Neural progenitor cell (in vitro differentiated cells): Measurements from ENCODE around the gene SULT1A2. TPM values are rescaled to one million over a fixed set of nuclear protein-coding genes. Genes with fewer than 3 reads are reported as not detected.
"Not testable (repeated sequence)": the region's sequence is repeated elsewhere in the genome, so short reads cannot be mapped to it uniquely, and the experiment has no call there.

ENCODE experiments used
- DNase-seq: peaks from one replicate; pipeline ENCODE4 v3.0.0-alpha.2; 2016; ENCODE audit warnings: low spot score
- H2AFZ ChIP-seq: fragments of 200-600 bp; sonication (generic); replicated peaks from 2 replicates; pipeline ENCODE4 v1.6.1; 2016; ENCODE audit warnings: antibody characterized with exemption
- H3F3A ChIP-seq: fragments of 200-600 bp; sonication (generic); 2 replicates; pipeline ENCODE4 v1.6.1; 2016; ENCODE audit warnings: antibody characterized with exemption, low read depth
- H3K27ac ChIP-seq: fragments of 200-600 bp; sonication (generic); 2 replicates; pipeline ENCODE4 v1.5.1; 2016; ENCODE audit warnings: mild to moderate bottlenecking
- H3K27me3 ChIP-seq: fragments of 200-600 bp; sonication (generic); 2 replicates; pipeline ENCODE4 v1.6.1; 2016; ENCODE audit warnings: mild to moderate bottlenecking, moderate library complexity
- H3K36me3 ChIP-seq: fragments of 200-600 bp; sonication (generic); 2 replicates; pipeline ENCODE4 v1.5.1; 2016
- H3K4me1 ChIP-seq: fragments of 200-600 bp; sonication (generic); 2 replicates; pipeline ENCODE4 v1.6.1; 2016; ENCODE audit warnings: mixed run types
- H3K4me2 ChIP-seq: fragments of 200-600 bp; sonication (generic); 2 replicates; pipeline ENCODE4 v1.6.1; 2016
- H3K4me3 ChIP-seq: fragments of 200-600 bp; sonication (generic); 2 replicates; pipeline ENCODE4 v1.5.1; 2016
- H3K79me2 ChIP-seq: fragments of 200-600 bp; sonication (generic); 2 replicates; pipeline ENCODE4 v1.6.1; 2016; ENCODE audit warnings: low read depth
- H3K9ac ChIP-seq: fragments of 200-600 bp; sonication (generic); 2 replicates; pipeline ENCODE4 v1.6.1; 2016
- H3K9me3 ChIP-seq: fragments of 200-600 bp; sonication (generic); 2 replicates; pipeline ENCODE4 v1.5.1; 2016; ENCODE audit warnings: low read depth
- H4K20me1 ChIP-seq: fragments of 200-600 bp; sonication (generic); 2 replicates; pipeline ENCODE4 v1.6.1; 2016; ENCODE audit warnings: low read depth
- H3K27ac Mint-ChIP-seq: 3 replicates; pipeline ENCODE4 v1.8.0; 2021; ENCODE audit warnings: mixed read lengths
- H3K27me3 Mint-ChIP-seq: 2 replicates; pipeline ENCODE4 v1.8.0; 2022; ENCODE audit warnings: low read depth, mild to moderate bottlenecking, inconsistent platforms, moderate library complexity, mixed read lengths; ENCODE audit not compliant: insufficient read depth
- H3K36me3 Mint-ChIP-seq: 3 replicates; pipeline ENCODE4 v1.8.0; 2021; ENCODE audit warnings: mixed read lengths
- H3K4me1 Mint-ChIP-seq: 3 replicates; pipeline ENCODE4 v1.8.0; 2021; ENCODE audit warnings: mixed read lengths
- H3K4me3 Mint-ChIP-seq: 3 replicates; pipeline ENCODE4 v1.8.0; 2021; ENCODE audit warnings: mild to moderate bottlenecking, moderate library complexity, mixed read lengths
- H3K9me3 Mint-ChIP-seq: 3 replicates; pipeline ENCODE4 v1.8.0; 2020; ENCODE audit warnings: mixed read lengths
- EZH2 ChIP-seq: fragments of 200-600 bp; sonication (generic); IDR thresholded peaks from 2 replicates; pipeline ENCODE4 v1.6.1; 2017; ENCODE audit warnings: antibody characterized with exemption, mild to moderate bottlenecking, moderate library complexity
- EZH2phosphoT487 ChIP-seq: fragments of 200-600 bp; sonication (generic); IDR thresholded peaks from 2 replicates; pipeline ENCODE4 v1.6.1; 2017; ENCODE audit warnings: antibody characterized with exemption
- total RNA-seq: library from RNA; depleted of rRNA; stranded (reverse); fragments of >200 nt; gene quantifications from 2 replicates; pipeline ENCODE4 v1.2.3, GENCODE V29; 2015; ENCODE audit warnings: low replicate concordance
- TF ChIP-seq, protein P1 (sequence below): fragments of 200-600 bp; sonication (generic); IDR thresholded peaks from 2 replicates; pipeline ENCODE4 v1.5.1; 2017; ENCODE audit warnings: antibody characterized with exemption, mild to moderate bottlenecking

SULT1A2 gene
- total RNA-seq, 1 donor from 2014 or later: not detected

DNA sequence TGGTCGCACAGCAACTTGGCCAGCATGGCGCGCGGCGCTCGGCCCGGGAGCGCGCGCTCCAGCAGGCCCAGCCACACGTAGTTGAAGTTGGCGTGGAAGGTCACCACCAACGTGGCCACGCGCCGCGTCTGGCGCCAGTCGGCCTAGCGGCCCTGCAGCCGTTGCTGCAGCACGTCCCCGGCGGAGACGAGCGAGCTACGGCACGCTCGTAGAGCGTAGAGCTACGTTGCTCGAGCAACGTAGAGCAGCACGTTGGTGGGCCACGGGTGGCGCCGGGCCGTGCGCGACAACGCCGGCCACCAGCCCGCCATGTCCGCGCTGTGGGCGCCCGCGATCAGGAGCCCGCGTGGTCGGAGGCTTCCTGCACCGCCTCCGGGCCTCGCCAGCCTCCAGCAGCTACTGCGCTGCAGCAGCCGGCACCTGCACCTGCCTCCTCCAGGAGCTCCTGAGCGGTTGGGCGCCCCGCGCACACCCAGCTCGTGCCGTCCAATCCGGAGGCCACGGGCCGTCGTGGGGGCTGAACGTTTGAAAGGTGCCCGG lies 26.4 kb upstream of the SULT1A2 start:
- peaks cover 15% of the 10 kb centered on the region for H3K4me1 Mint-ChIP-seq
- no peak overlapping the region for H3K4me3 Mint-ChIP-seq
- no peak for DNase-seq
- Histone ChIP-seq H3K4me1 (peaks cover 4% of the 10 kb centered on the region), H3K4me2 (no peak overlapping the region), H3K4me3 (no peak overlapping the region), H3K27me3 (no peaks in the 10 kb centered on the region), H2AFZ (no peak overlapping the region), H3F3A (peaks cover 4% of the 10 kb centered on the region), H3K9me3 (no peaks in the 10 kb centered on the region), H4K20me1 (no peaks in the 10 kb centered on the region), H3K79me2 (no peaks in the 10 kb centered on the region), H3K27ac (no peak overlapping the region), H3K9ac (no peak overlapping the region), H3K36me3 (no peaks in the 10 kb centered on the region)
- TF ChIP-seq, protein P1, sequence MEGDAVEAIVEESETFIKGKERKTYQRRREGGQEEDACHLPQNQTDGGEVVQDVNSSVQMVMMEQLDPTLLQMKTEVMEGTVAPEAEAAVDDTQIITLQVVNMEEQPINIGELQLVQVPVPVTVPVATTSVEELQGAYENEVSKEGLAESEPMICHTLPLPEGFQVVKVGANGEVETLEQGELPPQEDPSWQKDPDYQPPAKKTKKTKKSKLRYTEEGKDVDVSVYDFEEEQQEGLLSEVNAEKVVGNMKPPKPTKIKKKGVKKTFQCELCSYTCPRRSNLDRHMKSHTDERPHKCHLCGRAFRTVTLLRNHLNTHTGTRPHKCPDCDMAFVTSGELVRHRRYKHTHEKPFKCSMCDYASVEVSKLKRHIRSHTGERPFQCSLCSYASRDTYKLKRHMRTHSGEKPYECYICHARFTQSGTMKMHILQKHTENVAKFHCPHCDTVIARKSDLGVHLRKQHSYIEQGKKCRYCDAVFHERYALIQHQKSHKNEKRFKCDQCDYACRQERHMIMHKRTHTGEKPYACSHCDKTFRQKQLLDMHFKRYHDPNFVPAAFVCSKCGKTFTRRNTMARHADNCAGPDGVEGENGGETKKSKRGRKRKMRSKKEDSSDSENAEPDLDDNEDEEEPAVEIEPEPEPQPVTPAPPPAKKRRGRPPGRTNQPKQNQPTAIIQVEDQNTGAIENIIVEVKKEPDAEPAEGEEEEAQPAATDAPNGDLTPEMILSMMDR: no peak
- no peak for TF ChIP-seq EZH2phosphoT487
- TF ChIP-seq EZH2: no peak
- peaks cover 2% of the 10 kb centered on the region for H3K27me3 Mint-ChIP-seq
- H3K36me3 Mint-ChIP-seq: no peaks in the 10 kb centered on the region
- H3K27ac Mint-ChIP-seq: no peak overlapping the region
- H3K9me3 Mint-ChIP-seq: no peaks in the 10 kb centered on the region

DNA sequence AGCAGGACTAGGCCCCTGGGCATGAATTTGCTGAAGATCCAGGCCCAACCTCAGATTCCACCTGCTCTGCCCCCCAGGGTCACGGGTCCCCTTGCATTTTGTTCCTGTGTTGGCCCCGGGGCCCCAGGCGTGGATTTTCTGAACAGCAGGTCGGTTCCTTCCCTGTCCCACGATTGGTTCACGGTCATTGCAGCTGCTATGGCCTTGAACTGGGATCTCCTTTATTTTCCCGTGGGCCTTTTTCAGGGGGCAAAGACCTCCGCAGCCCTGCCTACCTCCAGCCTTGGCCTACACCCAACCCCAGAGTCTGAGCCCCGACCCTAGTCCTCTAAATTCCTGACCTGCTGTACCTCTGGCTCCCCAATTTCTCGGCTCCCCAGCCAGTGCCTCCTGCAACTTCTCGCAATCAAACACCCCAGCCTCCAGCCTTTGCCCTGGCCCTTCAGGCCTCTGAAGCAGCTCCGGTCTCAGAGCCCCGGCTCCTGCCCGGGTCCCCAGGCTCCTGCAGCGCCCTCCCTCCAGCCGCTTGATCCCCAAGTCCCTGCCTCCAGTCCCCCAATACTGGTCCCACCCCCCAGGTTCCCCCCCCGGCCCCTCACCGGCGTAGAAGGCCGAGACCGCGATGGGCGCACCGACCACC lies 25.8 kb upstream of the SULT1A2 start:
- not testable (repeated sequence) for H3K36me3 ChIP-seq, H3K9ac ChIP-seq, H3K27me3 ChIP-seq, H3K4me1 ChIP-seq, H3K79me2 ChIP-seq, H4K20me1 ChIP-seq, H2AFZ ChIP-seq, DNase-seq, H3K9me3 Mint-ChIP-seq, H3K4me2 ChIP-seq, H3K27ac ChIP-seq, H3K9me3 ChIP-seq, H3K4me3 ChIP-seq, H3K4me3 Mint-ChIP-seq, H3F3A ChIP-seq, H3K36me3 Mint-ChIP-seq, H3K27ac Mint-ChIP-seq, H3K27me3 Mint-ChIP-seq
- peaks cover 18% of the 10 kb centered on the region for H3K4me1 Mint-ChIP-seq

DNA sequence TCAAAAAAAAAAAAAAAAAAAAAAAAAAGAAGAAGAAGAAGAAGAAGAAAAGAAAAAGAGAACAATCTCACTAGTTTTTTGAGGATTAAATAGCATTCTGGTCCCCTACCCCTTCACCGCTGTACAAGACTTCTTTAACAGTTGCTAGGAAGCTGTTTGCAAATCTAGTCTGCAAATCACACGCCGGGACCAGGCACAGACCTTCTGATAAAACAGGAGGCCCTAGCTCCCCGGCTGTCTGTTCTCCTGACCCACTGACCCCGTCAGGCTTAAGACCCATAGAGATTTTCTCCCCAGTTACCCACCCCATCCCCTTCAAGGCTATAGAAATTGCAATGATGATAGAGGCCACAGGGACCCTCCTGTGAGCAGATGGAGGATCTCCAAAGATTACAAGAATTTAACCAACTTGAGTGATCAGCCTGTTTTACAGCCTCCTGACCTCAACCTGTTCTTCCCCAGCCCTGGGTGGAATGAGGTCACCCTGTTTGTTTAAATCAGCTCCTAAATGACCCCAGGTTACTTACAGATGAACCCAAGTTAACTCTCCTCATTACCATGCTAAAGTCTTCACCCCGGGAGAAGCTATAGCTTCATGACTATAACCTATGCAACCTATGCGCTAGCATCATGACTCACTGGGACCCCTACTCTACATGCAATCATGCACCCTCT lies 24.8 kb upstream of the SULT1A2 start:
- H3K4me3 Mint-ChIP-seq: peak overlapping the region; percentile 59

DNA sequence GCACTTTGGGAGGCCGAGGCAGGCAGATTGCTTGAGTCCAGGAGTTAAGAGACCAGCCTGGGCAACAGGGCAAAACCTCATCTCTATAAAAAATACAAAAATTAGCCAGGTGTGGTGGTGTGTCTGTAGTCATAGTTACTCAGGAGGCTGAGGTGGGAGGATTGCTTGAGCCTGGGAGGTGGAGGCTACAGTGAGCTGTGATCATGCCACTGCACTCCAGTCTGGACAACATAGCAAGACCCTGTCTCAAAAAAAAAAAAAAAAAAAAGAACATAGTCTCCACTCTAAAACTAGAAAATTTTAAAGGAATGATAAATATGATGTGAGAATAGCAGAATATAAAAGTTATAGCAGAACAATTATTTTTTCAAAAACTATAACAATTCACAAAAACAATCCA lies 23.5 kb upstream of the SULT1A2 start:
- not testable (repeated sequence) for H3K27me3 ChIP-seq, H3K36me3 Mint-ChIP-seq, H3K36me3 ChIP-seq, H3K27ac Mint-ChIP-seq, H3K4me2 ChIP-seq, DNase-seq, H3K27me3 Mint-ChIP-seq, H3K27ac ChIP-seq, H3K9me3 ChIP-seq, H3K4me3 Mint-ChIP-seq, H3K4me3 ChIP-seq, H3F3A ChIP-seq, H3K9me3 Mint-ChIP-seq, H2AFZ ChIP-seq, H4K20me1 ChIP-seq, H3K9ac ChIP-seq, H3K4me1 ChIP-seq, H3K79me2 ChIP-seq
- H3K4me1 Mint-ChIP-seq: peaks cover 22% of the 10 kb centered on the region

More for the DNA sequence above, 24.8 kb upstream of the SULT1A2 start:
- H3K9ac ChIP-seq: no peak overlapping the region
- no peaks in the 10 kb centered on the region for H4K20me1 ChIP-seq
- H3K36me3 ChIP-seq: no peaks in the 10 kb centered on the region
- peaks cover 4% of the 10 kb centered on the region for H3F3A ChIP-seq
- H3K27ac Mint-ChIP-seq: peak overlapping the region; percentile 53
- no peak overlapping the region for H3K27ac ChIP-seq
- peaks cover 4% of the 10 kb centered on the region for H3K27me3 Mint-ChIP-seq
- no peak for TF ChIP-seq EZH2phosphoT487
- no peak for TF ChIP-seq EZH2
- TF ChIP-seq, protein P1: no peak
- peaks cover 22% of the 10 kb centered on the region for H3K4me1 Mint-ChIP-seq
- peak overlapping the region; percentile 45 for H3K4me2 ChIP-seq
- H3K79me2 ChIP-seq: no peaks in the 10 kb centered on the region
- H3K4me1 ChIP-seq: peaks cover 4% of the 10 kb centered on the region
- peak overlapping the region; percentile 68 for H2AFZ ChIP-seq
- no peaks in the 10 kb centered on the region for H3K9me3 ChIP-seq
- no peaks in the 10 kb centered on the region for H3K9me3 Mint-ChIP-seq
- peak; percentile 28 for DNase-seq
- no peak overlapping the region for H3K4me3 ChIP-seq
- H3K36me3 Mint-ChIP-seq: no peaks in the 10 kb centered on the region
- H3K27me3 ChIP-seq: no peaks in the 10 kb centered on the region
